Measurements from ENCODE around the gene MYZAP. TPM values are rescaled to one million over a fixed set of nuclear protein-coding genes. Genes with fewer than 3 reads are reported as not detected.

Gene MYZAP
- polyA plus RNA-seq, 2 of the 4 experiments (the other 2 are of a cell fraction): 1.2 to 2.4 TPM

GRCh38 chr15:57668016-57668415, 76.3 kb downstream of the MYZAP start:
- ChIA-PET POLR2A (no interaction called here), CTCF (interaction anchor here (0.8 to 7.1 kb wide), 15 partner anchors 8 to 515 kb away, joined by 3 to 62 read pairs (median 5); partner anchors contain the start of gene POLR2M)
- FAIRE-seq (peak; percentile 68), ATAC-seq (peak in 1 of 2 experiments; percentile 14; a peak in 1 of 6 replicates), DNase-seq (ENCODE audit: low read depth in 1 of 2, low spot score in 1 of 2) (no peak)
- Histone ChIP-seq H3K4me2 (peak overlapping the region; percentile 58), H3K9me3 (no peaks in the 10 kb centered on the region), H3K27ac (no peak overlapping the region), H3K4me3 (no peak overlapping the region), H3K4me1 (peaks cover 20% of the 10 kb centered on the region)
- no peak for TF ChIP-seq RNF2 (IDR thresholded peaks at IDR 0.05; ENCODE audit: borderline replicate concordance, low read depth)
- TF ChIP-seq MYC (IDR thresholded peaks at IDR 0.05; ENCODE audit: borderline replicate concordance, low read length): no peak
- WGBS (ENCODE audit: missing lambda C conversion rate): 62% methylated on average over 4 of the region's 4 CpGs

- H3K4me1 ChIP-seq: peaks cover 20% of the 10 kb centered on the region
- no peak for DNase-seq (ENCODE audit: low read depth in 1 of 2, low spot score in 1 of 2)
- 0% methylated on average over 1 of the region's 1 CpG for WGBS (ENCODE audit: missing lambda C conversion rate)
- CTCF ChIA-PET: interaction anchor here (0.9 to 2.4 kb wide), 7 partner anchors 11 to 395 kb away, joined by 3 to 10 read pairs (median 3); no protein-coding TSS in a partner anchor
- no peak for TF ChIP-seq CTCF (IDR thresholded peaks at IDR 0.05)
- no peak for TF ChIP-seq BCL3 (IDR thresholded peaks at IDR 0.05)
- no peak for TF ChIP-seq ZSCAN20 (CRISPR knock-in tag; IDR thresholded peaks at IDR 0.05)
- TF ChIP-seq FOSB (CRISPR knock-in tag; IDR thresholded peaks at IDR 0.05): no peak
- TF ChIP-seq SMC3 (IDR thresholded peaks at IDR 0.05): no peak
- TF ChIP-seq RNF2 (IDR thresholded peaks at IDR 0.05; ENCODE audit: borderline replicate concordance, low read depth): no peak
- no peak for TF ChIP-seq PBX3 (IDR thresholded peaks at IDR 0.05)
- TF ChIP-seq CBX8 (IDR thresholded peaks at IDR 0.05): no peak
- no peak for TF ChIP-seq HDAC2 (IDR thresholded peaks at IDR 0.05)
- no peak for TF ChIP-seq FOSL2 (IDR thresholded peaks at IDR 0.05)
- TF ChIP-seq FOSL2 (CRISPR knock-in tag; IDR thresholded peaks at IDR 0.05): no peak
- no peak for TF ChIP-seq KDM5A (IDR thresholded peaks at IDR 0.05)
- TF ChIP-seq ATOH8 (CRISPR knock-in tag; IDR thresholded peaks at IDR 0.05; ENCODE audit: low read depth): no peak
- no peak for ATAC-seq
- no peak overlapping the region for H3K4me3 ChIP-seq
- POLR2A ChIA-PET: no interaction called here
- peak overlapping the region; percentile 52 for H3K4me2 ChIP-seq
- H3K27ac ChIP-seq: no peak overlapping the region
- no peaks in the 10 kb centered on the region for H3K9me3 ChIP-seq
- peak; percentile 77 for FAIRE-seq
Measured at GRCh38 chr15:57671636-57672035, 79.9 kb downstream of the MYZAP start.

GRCh38 chr15:57675481-57676181, 83.9 kb downstream of the MYZAP start:
- CTCF ChIA-PET: interaction anchor here (4.9 kb wide), 1 partner anchor 9 kb away, joined by 52 read pairs; no protein-coding TSS in a partner anchor
- no peak for ATAC-seq
- H3K4me3 ChIP-seq: no peak overlapping the region
- POLR2A ChIA-PET: no interaction called here
- TF ChIP-seq USF2 (IDR thresholded peaks at IDR 0.05): no peak
- no peak for TF ChIP-seq MYC (IDR thresholded peaks at IDR 0.05; ENCODE audit: borderline replicate concordance, low read length)
- TF ChIP-seq PBX3 (IDR thresholded peaks at IDR 0.05): no peak
- TF ChIP-seq RARB (CRISPR knock-in tag; IDR thresholded peaks at IDR 0.05): no peak
- no peak for TF ChIP-seq ESRRA (IDR thresholded peaks at IDR 0.05; ENCODE audit: borderline replicate concordance, low read length)
- no peak for TF ChIP-seq ZC3H11A (IDR thresholded peaks at IDR 0.05)
- TF ChIP-seq POLR2A (IDR thresholded peaks at IDR 0.05; ENCODE audit: low read length): no peak
- TF ChIP-seq FOXS1 (CRISPR knock-in tag; IDR thresholded peaks at IDR 0.05): no peak
- TF ChIP-seq CTCF (IDR thresholded peaks at IDR 0.05): no peak
- no peak for TF ChIP-seq HDAC2 (IDR thresholded peaks at IDR 0.05)
- H3K4me2 ChIP-seq: no peak overlapping the region
- 68% methylated on average over 9 of the region's 9 CpGs for WGBS (ENCODE audit: missing lambda C conversion rate)
- DNase-seq (ENCODE audit: low read depth in 1 of 2, low spot score in 1 of 2): no peak
- FAIRE-seq: peak; percentile 78
- H3K27ac ChIP-seq: no peak overlapping the region
- H3K9me3 ChIP-seq: no peaks in the 10 kb centered on the region
- peaks cover 12% of the 10 kb centered on the region; the same call in 2 of the 3 replicates for H3K4me1 ChIP-seq
